ENCODE results near the gene RIC1.
A peak's percentile ranks its signal among the peaks of the same experiment; 100 is the strongest.
"Not testable (repeated sequence)": the region's sequence is repeated elsewhere in the genome, so short reads cannot be mapped to it uniquely, and the experiment has no call there.

Gene RIC1, protein sequence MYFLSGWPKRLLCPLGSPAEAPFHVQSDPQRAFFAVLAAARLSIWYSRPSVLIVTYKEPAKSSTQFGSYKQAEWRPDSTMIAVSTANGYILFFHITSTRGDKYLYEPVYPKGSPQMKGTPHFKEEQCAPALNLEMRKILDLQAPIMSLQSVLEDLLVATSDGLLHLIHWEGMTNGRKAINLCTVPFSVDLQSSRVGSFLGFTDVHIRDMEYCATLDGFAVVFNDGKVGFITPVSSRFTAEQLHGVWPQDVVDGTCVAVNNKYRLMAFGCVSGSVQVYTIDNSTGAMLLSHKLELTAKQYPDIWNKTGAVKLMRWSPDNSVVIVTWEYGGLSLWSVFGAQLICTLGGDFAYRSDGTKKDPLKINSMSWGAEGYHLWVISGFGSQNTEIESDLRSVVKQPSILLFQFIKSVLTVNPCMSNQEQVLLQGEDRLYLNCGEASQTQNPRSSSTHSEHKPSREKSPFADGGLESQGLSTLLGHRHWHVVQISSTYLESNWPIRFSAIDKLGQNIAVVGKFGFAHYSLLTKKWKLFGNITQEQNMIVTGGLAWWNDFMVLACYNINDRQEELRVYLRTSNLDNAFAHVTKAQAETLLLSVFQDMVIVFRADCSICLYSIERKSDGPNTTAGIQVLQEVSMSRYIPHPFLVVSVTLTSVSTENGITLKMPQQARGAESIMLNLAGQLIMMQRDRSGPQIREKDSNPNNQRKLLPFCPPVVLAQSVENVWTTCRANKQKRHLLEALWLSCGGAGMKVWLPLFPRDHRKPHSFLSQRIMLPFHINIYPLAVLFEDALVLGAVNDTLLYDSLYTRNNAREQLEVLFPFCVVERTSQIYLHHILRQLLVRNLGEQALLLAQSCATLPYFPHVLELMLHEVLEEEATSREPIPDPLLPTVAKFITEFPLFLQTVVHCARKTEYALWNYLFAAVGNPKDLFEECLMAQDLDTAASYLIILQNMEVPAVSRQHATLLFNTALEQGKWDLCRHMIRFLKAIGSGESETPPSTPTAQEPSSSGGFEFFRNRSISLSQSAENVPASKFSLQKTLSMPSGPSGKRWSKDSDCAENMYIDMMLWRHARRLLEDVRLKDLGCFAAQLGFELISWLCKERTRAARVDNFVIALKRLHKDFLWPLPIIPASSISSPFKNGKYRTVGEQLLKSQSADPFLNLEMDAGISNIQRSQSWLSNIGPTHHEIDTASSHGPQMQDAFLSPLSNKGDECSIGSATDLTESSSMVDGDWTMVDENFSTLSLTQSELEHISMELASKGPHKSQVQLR (N-terminal part only)

DNA sequence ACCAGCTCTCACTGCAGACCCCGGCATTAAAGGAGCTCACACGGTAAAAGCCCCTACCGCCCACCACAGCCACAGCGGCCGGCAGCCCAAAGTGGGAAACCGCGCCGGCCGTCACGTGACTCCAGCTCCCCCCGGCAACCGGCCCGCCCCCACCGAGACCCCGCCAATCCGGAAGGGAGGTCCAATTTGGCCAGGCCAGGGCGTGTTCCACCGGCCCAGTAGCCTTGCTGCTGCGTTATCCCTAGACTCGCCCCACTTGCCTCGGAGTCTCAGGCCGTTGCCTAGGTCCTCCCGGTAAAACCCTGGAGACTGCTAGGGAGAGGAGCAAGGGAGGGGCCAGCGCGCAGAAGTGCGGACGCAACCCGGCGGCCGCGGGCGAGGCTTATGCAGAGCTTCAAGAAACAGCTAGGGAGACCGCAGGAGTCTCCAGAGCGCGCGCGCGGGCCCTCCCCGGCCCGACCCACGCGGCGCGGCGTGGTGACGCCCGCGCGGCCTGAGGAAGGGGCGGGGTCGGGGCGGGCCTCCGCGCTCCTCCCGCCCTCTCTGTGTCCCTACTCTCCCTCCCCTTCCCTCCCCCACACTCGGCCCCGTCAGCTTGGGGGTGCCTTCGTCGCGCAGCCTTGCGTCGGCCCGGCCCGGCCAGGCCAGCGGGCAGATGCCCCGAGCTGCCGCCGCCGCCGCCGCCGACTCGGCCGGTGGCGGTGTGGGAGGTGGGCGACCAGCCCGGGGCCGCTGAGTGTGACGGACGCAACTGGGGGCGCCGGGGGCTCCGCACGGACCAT is at the start of gene RIC1:
Gene RIC1 (plus strand): TSS at position 578 of the 782 bp plus-strand sequence. CDS start 203 bp downstream, at position 781.
- peak; percentile 98 for DNase-seq

DNA sequence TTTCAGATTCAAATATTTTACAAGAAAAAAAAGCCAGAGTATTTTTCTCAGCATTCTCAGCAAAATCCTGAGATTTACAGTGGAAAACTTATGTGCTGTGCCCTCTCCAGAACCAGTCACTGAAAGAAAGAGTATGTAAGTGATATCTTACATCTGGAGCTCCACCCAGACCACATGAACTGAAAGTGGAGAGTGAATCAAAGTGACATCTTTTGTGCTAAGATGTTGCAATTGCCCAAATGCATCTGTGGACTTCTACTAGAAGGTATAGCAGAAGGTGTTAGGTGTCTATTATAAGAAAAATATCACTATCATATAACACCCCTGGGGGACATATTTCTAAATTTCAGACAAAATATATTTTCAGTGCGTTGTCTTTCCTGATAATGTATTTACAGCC is 49.0 kb upstream of the RIC1 start:
- no peak for DNase-seq

DNA sequence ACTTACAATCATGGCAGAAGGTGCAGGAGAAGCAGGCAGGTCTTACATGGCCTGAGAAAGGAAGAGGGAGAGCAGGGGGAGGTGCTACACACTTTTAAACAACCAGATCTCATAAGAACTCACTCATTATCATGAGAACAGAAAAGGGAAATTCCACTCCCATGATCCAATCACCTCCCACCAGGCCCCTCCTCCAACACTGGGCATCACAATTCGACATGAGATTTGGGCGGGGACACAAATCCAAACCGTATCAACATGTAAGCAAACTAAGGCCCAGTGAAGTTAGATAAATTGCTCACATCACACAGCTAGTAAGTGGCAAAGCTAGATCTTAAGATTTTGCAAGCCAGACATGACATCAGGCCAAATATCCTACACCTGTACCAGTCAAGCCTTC is 48.3 kb upstream of the RIC1 start:
- no peak for DNase-seq

DNA sequence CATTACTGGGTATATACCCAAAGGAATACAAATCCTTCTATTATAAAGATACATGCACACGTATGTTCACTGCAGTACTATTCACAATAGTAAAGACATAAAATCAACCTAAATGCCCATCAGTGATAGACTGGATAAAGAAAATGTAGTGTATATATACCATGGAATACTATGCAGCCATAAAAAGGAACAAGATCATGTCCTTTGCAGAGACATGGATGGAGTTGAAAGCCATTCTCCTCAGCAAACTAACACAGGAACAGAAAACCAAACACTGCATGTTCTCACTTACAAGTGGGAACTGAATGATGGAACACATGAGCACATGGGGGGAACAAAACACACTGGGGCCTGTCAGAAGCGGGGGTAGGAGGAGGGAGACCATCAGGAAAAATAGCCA is 47.2 kb upstream of the RIC1 start:
- DNase-seq, result not testable (repeated sequence)

DNA sequence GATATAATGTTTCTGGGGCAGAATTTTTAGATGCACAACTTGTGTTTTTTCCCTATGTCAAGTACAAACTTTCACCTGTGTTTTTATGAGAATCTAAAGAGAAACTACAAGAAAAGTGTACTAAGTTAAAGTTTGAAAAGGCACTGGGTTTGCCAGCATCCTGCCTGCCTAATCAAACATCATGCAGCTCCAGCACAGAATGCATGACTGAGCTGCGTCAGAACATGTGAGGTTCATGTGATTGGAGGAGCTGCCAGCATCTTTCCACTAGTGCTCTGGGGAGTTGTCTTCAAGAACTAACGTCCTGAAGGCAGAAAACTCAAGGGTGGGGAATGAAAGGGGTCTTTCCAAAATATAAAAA is 46.1 kb upstream of the RIC1 start:
- peak; percentile 57 for DNase-seq

DNA sequence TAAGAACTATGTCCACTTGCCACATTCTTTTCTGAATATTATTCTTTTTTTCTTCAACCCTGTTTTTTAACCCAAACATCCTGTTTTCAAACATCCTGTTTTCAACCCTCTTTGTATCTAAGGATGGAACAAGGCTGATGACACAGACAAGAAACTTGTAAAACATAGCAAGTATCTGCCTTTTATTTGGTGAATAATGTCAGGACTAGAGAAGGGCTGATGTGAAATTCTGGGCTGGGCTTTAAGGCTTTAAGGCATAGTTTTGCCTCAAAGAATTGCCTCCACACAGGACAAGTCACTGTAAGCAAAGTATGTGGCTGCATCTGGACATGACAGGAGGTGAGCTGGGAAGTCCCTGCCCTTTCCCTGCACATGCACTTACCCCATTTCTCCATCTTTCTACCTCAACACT is 42.5 kb upstream of the RIC1 start:
- no peak for DNase-seq

DNA sequence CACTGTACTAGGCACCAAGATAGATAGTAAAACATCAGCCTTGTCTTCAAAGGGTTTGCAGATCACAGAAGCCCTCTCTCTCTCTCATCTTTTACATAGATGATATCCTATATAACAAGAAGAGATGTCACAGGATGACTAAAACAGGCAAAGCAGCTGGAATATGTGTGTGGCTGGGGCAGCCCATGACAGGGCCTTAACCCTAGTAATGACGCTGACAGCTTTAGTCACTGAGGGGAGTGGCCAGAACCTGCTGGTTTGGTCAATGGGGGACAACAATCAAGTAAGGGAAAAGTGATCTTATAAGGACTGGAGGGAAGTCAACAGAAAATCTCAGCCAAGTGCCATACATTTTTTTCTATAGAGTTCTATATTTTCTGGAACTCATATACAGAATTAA is 41.9 kb upstream of the RIC1 start:
- peak; percentile 66 for DNase-seq

DNA sequence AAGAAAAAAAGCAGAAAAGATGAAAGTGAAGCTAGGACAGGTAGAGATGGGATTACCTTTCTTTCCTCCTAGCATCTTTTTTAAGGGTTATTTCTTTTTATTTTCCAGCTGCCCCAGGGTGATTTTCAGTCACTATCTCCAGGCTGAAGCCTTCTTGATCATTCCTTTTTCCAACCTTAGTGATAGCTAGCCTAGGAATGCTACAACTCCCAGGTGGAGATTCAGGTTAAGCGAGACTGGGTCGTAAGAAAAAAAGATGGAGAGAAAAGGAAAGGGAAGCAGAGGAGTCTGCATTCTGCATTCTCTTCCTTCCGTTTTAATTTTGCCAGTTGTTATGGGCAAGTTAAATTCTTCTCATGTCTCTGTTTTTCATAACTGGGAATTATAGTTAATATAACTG is 36.7 kb upstream of the RIC1 start:
- no peak for DNase-seq

DNA sequence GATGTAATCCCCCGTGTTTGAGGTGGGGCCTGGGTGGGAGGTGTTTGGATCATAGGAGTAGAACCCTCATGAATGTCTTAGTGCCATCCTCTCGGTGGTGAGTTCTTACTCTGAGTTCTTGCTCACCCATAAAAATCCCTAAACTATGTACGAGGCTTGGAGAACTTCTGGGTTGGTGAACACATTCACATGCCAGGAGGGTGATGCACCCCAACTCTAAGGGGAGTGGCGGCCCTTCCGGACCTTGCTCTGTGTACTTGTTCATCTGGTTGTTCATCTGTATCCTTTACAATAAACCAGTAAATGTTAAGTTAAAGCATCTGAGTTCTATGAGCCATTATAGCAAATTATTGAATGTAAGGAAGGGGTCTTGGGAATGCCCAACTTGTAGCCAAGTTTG is 36.0 kb upstream of the RIC1 start:
- no peak for DNase-seq

DNA sequence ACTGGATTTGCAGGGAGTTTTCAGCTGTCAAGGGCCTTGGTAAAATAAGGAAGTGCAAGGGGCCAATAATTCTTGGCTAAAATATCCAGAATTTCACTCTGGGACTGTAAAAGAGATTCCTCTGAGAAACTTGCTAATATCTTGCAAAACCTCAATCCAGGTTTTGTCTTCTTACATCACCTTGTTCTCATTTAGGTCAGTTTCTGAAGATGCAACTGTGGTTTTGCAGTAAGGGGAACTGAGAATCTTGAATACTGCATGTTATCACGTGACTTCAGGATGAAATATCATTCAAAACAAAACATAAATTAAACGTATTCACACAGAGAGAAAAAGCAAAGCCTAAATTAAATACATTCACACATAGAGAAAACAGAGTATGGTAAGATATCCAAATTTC is 35.0 kb upstream of the RIC1 start:
- DNase-seq, result no peak

DNA sequence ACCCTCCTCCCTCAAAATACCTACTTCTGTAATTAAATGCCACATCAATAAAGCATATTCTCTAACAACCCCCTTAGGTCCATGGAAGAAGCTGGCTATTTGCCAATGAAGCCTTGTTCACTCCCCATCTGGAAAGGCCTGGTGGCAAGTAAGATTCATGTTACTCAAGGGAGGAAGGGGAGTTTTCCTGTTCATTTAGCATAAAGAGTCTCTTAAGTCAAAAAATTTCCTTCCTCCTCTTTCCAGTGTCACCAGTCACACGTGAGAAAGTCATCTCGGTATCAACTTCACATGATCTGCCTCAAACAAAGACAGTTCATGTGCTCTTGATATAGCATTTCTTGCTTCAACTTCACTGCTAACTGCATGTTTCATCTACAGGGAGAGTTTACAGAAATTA is 32.7 kb upstream of the RIC1 start:
- DNase-seq, result no peak

DNA sequence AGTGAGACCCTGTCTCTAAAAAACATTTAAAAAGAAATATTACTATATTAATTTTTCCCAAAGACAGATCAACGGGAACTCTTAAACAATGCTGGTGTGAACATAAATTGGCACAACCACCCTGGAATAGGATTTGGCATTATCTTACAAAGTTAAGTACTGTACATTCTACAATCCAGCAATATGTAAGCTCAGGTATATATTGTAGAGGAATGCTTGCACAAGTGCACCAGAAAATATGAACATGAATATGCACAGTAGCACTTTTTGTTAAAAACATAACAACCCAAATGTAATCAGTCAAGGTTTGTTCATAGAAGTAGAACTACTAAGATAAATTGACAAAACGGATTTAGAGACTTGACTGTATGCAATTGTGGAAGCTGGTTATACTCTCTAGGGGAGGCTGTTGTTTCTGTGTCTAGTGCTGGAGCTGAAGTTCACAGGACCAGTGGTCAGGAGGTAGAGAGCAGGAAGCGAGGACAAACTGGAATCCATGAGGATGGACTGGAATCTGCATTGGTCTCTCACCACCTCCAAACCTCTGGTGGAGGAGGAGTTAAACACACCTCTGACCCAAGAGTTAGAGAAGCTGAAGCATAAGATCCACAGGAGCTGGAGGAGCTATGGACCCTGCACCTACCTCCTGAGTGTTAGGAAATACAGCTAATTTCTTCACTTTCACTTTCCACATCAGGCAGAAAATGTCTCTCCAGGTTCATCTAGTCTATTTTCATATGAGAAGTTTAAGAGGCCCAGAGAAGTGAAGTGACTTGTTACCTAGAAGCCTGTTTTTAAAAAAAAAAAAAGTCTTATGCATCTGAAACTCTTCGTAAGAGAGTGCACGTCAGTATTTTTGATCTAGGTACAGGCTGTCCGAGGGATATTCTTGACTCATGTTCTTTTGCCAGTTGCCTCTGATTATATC is 20.3 kb upstream of the RIC1 start:
- DNase-seq, result no peak

DNA sequence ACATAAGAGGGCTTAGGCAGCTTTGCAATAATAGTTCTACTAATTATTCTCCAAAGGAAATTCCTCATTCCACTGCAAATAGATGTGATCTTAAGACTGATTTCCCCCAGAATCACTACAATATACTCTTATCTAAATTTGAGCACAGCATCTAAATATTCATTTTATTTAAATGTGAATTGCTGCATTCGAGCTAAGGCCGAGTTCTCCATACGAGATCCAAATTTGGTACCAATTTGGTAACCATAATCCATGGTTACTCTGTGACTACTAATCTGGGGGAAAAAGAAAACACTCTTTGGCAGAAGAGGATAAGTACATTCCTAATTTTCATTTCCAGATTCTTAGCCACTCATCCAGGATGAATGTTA is 19.7 kb upstream of the RIC1 start:
- no peak for DNase-seq

DNA sequence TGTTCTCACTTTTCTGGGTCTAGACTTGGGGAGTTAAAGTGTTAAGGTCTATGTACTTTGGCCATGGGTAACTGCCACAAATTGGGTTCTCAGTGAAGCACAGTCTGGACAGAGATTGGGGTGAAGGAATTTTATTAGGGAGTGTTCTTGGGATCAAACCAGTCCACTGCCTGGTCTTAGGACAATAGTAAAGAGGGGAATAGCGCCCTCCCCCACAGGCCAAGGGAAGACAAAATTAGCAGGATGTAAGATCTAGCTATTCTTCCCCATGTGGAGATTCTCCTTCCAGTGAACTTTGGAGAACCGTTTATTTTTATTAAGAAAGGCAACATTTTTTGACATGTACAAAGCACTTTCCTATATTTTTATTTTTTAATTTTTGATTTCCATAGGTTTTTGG is 18.4 kb upstream of the RIC1 start:
- no peak for DNase-seq

DNA sequence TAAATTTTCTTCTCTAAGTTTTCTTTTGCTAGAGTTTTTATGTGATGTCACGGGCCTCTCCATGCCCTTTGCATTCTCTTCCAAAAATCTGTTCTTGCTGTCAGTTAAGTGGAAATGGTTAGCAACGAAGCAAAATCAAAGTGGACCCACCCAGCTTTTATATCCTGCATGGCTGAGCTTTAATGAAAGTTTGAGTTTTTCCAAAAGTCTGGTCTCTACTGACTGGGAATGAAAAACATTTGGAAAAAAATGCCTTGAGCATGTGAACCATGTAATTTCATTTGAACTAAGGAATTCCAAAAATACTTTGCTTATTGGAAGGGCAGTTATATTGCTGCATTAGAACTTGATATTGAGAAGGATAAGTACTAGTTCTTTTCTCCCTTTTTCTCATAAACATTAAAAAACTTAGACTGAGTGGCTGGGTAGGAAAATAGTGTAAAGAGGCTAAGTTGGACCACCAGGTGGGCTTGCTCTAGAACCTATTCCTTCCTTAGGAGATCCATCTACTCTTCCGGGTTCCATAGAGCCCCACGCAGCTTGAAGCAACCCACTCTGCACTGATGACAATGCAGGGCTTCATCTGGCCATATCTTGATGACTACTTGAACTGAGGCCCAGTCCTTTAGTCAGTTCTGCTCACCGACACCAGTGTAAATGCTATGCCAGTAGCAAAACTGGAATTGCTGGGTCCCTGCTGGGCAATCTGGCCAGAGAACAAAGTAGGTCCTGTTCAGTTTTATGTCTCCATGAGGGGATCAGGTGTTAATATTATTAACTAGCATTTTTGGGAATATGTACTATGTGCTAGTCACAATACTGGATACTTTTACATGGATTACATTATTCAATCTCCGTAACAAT is 17.4 kb upstream of the RIC1 start:
- no peak for DNase-seq

DNA sequence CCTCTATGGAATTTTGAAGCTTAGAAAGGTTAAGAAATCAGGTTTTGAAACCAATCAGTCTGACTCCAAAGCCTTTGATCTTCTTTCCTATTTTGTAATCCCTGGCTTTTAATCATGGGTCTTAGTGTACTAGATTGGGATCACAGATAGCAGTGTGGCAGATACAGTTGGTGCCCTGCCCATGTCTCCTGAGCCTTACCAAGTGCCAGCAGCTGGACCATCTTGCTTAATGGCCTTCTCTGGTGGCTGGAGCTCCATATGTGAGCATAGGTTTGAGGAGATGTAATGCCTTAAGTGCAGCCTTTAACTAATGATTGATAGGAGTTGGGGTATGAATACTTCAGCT is 16.7 kb upstream of the RIC1 start:
- no peak for DNase-seq

DNA sequence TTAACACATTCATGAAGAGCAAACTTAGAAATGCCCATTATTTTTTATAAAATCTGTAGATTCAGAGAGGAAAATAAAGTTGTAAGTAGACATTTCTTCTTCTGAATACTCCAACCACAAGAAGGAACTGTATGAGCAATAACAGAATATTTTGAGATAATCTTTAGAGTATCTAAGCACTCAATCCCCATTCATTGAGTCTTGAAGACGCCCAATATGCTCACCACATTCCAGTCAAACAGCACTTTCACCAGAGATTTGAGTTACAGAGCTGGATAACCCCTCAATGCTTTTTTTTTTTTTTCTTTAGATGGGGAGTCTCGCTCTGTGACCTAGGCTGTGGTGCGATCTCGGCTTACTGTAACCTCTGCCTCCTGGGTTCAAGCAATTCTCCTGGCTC is 14.7 kb upstream of the RIC1 start:
- DNase-seq, result no peak

DNA sequence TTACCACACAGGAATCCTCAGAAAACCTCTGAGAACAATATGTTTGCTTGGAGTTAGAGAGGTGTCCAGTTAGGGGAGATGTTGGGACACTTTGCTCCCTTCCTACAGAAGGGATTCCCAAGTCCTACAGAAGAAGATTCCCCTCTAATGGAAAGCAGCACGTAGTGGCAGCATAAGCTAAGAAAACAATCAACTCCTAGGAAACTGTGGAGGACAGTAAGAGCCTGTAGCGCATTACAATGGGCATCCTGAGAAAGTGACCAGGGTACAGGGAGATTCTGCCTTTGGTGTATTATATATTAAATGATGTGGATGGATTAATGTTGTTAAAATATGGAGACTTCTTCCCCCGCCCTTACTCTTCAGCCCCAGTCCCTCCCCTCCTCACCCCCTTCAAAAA is 13.9 kb upstream of the RIC1 start:
- no peak for DNase-seq

DNA sequence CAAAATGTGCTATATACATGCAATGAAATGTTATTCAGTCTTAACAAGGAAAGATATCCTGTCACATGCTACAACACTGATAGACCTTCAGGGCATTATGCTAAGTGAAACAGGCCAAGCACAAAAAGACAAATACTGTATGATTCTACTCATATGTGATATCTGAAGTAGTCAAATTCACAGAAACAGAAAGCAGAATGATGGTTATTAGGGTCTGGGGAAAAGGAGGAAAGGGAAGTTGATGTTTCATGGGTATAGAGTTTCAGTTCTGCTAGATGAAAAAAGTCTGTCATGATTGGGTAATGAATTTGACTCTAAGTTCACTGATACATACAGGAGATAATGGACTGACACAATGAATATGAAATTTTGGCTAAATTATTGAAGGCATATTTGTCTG is 11.2 kb upstream of the RIC1 start:
- no peak for DNase-seq

DNA sequence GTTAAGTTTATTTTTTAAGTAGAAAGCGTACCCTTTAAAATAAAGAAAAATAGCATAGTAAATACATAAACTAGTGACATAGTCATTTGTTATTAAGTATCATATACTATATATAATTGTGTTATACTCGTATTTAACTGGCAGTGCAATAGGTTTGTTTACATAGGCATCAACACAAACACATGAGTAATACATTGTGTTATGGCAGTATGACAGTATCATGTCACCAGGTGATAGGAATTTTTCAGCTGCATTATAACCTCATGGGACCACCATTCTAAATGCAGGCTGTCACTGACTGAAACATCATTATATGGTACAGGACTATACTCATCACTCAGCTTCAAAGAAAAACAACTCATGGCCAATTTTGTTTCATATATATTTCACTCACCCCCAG is 8.4 kb upstream of the RIC1 start:
- no peak for DNase-seq

DNA sequence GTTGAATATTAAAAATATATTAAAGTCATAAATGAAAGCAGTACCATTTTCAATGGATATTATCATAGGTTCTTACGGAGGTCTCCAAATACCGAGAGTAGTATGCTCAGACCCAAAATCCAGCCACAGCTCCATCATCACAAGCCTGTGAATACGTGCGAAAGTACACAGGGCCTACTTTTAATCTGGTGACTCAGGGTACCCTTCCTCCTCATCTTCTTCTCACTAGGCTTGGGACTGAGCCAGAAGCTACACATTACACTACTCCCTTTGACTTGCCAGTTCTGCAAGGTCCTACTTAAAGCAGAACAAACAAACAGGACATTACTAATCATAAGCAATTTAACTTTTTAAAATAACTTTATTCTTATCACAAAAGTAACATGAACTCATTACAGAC is 7.6 kb upstream of the RIC1 start:
- DNase-seq, result no peak

Data from islet precursor cell (in vitro differentiated cells).